TTC549 (cell line): ENCODE results near the gene RRP1B.

ENCODE experiments used
- FAIRE-seq: peaks from 2 replicates; lab custom pipeline; 2012; peaks lifted over from hg19 to GRCh38; lab: Jason Lieb, UNC

RRP1B gene

DNA sequence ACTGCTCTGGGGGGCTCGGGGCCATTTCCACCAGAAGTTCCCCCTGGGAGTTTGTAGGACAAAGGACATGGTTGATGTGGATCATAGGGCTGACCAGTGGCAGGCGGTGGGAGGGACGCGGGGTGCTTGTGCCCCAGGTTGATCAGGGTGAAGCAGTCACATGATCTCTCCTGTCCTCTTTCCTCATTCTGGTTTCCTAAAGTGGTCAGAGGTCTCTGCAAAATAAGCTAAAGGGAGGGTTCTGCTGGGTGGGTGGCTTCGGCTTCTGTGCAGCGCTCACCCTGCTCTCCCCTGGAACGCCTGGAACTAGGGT lies 68.8 kb downstream of the RRP1B start:
- FAIRE-seq = no peak

DNA sequence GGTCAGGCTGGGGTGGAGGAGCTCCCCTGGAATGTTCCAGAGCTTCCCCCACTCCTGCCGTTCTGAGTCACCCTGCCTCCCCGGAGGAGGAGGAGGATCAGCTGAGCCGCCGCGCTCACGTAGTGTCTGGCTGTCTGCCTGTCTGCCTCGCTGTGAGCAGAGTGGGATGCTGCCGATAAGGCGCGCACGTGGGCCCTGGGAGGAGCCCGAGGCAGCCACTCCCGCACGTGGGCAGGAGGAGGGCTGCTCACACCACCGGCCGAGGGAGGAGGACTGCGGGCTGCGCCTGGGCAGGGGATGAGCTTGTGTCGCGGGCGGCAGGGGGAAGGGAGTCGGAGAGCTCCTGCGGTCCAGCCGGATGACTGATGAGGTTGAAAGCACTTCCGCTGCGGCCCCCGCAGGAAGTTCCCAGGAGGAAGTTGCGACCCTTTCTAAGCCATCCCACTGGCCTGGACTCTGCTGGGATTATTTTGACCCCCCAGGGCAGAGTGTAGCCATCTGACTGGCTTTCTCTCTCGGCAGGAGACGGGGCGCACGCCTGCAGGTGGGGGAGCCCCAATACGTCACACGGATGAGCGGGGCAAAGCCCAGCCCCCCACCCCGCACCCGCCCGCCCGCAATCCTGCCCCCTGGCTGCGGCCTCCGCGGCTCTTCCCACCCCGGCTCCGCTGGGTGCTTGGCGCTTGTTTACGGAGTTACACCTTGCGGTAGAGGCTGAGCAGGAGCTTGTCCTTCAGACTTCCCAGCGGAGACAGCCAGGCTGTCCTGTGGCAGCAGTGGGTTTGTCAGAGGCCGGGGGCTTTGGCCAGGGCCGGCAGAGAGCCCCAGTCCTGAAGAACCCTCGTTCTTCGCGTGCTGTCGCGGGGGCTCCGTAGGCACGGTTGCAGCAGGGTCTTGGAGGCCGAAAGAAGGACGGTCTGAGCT lies 69.4 kb downstream of the RRP1B start:
- no peak for FAIRE-seq

DNA sequence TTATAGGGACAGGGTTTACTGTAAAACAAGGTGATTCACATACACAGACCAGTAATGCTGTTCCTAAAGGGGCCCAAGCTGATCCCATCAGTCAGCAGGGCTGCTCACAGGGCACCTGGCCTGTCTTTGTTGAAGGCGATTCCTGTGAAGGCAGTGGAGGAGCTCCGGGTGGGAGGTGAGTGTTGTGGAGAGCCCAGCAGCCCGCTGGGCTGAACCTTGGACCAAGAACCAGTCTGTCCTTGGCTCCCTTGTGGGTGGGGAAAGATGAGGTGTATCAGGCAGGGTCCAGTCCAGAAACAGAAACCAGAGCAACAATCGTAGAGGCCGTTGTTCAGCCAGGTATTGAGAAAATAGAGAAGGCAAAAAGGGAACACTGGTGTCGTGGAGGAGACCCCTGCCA lies 72.1 kb downstream of the RRP1B start:
- no peak for FAIRE-seq

DNA sequence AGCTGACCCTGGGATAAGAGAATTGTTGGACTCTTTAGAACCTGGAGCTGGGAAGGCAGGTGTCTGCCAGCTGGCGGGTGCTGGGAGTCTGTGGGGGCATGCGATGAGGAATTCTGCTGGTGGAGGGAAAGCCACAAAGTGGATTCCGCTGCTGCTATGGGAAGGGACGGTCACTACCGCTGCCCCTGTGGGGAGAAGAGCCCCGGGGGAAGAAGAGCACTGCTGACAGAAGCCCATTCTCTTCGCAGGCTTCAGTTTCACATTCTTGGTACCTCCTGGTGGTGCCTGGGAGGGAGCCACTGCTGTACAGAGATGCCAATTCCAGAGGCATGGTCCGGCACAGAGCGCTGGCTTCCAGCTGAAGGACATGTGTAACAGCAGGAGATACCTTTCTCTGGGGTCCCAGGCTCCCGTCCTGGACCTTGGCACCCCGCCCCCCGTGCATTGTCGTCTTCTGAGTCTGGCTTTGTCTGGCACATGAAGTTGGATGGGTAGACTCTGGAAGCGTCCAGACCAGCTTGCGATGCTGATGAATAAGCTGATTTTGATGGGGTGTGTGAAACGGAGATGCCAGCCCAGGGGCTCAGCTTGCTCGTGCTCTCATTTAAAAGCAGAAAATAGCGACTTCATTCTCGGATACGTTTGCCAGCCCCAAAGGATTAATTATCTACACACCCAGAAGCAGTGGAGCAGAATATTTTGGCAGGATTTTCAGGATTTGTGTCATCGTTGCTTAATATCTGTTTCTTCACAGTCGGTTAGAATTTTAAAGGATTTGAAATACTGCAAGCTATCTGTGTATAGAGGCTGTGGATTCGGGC lies 72.7 kb downstream of the RRP1B start:
- FAIRE-seq = no peak

DNA sequence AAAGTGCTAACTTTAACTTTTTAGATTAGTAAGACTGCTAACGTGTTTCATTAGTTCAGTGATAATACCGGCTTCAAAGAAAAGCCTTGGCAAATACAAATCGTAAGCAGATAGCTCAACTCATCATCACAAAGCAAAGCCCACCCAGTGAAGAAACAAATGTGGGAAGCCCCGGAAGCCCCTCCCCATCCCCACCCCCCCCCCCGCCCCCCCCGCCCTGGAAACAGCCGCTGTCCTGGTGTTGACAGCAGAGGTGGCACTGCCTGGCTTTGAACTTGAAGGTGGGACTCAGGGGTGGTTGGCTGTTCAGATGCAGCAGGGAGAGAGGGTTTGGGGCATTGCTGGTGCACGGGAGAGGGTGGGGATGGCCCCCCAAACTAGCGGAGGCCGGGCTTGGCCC lies 73.7 kb downstream of the RRP1B start:
- no peak for FAIRE-seq

DNA sequence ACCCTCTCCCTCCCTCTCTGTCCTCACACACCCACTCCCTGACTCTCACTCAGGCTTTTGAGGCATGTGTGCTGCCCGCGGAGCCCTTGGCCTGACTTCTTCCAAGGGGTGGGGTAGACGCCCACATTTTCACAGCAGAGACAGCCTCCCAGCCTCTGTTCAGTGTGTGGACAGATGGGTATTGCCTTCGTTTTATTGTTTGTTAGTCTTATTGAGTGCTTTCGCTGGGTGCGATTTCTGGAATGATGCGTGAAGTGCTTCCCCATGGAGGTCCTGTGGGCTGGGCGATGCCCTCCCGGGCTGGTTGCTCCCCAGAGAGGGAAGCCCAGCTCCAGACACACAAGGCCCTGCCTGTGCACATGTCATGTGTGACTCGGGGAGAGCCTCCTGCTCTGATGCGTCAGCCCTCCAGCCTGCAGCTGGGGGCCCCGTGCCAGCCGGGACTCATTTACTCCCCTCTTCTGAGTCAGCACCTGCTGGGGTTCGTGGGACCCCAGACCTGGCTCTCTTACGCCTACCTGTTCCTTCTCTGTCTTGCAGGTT lies 74.2 kb downstream of the RRP1B start:
- no peak for FAIRE-seq

DNA sequence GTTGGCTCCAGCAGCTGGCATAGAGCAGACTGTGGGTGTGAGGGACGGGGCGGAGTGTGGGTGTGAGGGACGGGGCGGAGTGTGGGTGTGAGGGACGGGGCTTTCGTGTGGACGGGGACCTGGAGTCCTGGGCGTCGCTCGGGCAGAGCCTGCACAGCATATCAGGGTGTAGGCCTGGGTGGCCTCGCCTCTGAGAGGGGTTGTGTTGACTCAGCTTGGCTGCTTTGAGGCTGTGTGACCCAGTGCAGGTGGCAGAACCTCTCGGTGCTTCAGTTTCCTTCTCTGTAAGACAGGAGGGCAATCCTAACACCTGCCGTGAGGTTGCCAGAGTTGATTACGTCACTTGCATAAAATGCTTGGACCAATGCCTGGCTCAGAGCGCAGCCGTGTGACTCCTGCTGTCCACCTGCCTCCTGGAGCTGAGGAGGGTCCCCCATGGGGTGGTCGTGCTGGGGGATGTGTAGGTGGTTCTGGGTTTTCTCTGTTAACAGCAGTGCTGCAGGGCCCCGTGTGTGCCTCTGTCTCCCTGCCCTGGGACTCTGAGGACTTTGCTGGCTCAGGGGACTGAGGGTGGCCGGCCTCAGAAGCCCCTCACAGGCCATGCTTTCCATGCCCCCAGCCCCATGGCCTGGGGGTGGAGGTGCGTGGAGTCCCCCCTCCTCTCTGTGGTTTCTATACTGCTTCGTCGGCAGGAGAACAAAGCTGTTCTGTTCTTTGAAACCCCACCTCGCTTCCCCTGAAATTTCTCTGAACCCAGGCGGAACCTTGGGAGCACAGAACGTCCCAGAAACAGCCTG lies 75.0 kb downstream of the RRP1B start:
- FAIRE-seq = no peak

DNA sequence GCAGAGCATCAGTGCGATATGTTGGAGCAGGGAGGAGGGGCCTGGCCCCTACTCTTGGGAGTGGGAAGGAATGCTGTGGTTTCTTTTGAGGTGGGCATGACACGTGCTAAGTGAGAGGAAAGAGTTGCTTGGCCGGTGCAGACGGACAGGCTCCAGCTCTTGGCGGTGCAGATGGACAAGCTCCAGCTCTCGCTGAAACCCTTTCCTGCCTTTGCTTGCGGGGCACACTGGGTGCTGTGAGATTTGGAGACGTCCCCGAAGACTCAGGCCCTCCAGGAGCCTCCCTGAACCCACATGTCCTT lies 75.5 kb downstream of the RRP1B start:
- no peak for FAIRE-seq

DNA sequence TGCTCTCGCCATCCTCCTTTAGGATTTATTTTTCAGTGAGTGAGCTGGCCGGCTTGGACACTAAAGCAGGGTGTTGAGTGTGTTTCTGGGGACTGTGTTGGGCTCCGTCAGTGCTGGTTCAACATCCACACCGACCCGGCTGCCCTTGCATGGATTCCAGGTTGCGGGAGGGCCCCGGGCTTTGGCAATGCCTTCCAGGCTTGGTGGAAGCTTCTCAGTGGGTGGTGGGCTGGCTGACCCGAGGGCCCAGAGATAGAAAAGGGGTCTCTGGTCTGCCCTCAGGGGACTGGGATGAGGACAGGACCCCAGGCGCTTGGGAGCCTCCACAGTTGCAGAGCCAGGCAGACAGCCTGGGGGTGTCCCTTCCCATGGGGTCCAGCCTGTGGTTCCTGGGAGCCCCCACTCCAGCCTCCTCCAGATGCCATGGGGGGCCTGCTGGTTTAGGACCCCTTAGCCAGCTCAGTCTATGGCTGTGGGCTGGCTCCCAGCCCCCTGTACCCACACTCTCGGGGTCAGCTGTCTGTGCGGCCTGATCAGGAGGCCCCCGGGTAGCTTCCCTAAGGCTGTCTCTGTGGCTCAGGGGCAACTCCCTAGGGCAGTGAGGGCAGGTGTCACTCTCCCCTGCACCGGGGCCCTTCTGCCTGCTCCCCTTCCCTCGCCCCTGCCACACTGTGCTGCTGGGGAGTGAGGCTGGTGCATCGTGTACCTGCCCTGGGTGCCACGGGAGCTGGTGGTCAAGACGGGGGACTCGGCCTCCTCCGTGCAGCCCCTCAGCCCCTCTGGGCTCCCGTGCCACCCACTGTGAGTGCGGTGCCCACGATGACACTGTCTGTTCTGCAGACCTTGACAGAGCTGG lies 76.1 kb downstream of the RRP1B start:
- FAIRE-seq = no peak

DNA sequence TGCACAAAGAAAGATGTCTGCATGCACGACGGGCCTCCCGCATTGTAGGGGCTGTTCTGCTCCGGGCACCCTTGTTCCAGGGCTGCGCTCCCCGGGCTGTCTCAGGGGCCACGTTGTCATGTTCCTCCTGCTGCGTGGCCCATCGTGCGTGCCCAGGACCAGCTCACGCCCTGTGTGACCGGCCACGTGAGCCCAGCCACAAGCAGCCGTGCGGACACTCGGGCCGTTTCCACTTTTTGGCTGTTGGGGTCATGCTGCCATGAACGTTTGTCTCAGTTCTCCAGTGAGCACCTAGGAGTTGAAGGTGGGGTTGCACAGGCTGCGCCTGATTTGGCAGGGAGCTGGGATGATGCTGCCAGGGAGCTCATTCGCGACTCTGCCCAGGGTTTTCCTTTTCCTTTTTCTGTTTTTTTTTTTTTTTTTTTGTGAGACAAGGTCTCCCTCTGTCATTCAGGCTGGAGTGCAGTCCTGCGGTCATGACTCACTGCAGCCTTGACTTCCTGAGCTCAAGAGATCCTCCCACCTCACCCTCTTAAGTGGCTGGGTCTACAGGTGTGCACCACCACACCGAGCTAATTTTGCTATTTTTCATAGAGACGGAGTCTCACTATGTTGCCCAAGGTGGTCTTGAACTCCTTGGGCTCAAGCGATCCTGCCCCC lies 77.0 kb downstream of the RRP1B start:
- no peak for FAIRE-seq

DNA sequence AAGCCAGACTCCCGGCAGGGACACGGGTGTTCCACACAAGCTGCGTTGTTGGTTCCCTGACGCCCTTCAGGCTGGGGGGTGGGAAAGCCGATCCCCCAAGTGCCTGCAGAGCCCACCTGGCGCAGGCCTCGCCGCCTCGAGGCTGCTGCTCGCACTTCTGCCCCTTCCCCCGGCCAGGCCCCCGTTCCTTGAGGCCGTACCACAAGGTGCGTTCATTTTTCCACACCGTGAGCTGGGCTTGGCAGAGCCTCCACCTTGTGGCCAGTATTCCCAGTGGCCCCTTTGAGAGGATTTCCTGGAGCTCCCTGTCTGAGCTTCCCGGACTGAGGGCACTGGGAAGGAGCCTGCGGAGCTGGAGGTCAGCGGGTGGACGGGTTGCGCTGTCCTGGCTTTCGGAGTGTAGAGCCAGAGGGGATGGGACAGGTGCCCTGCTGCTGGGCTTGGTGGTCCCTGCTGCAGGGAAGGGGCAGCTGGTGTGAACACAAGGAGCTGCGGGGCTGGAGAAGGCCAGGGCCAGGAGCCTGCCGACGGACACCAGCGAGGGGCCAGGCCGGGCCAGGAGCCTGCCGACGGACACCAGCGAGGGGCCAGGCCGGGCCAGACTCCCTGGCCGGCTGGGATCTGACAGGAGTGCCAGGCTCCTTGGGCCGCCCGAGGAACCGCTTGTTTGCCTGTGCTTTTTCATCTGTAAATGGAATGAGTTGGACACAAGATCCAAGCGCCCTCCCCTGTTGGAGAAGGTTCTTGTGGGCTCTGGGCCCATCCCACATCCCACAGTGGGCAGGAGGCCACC lies 78.0 kb downstream of the RRP1B start:
- no peak for FAIRE-seq

DNA sequence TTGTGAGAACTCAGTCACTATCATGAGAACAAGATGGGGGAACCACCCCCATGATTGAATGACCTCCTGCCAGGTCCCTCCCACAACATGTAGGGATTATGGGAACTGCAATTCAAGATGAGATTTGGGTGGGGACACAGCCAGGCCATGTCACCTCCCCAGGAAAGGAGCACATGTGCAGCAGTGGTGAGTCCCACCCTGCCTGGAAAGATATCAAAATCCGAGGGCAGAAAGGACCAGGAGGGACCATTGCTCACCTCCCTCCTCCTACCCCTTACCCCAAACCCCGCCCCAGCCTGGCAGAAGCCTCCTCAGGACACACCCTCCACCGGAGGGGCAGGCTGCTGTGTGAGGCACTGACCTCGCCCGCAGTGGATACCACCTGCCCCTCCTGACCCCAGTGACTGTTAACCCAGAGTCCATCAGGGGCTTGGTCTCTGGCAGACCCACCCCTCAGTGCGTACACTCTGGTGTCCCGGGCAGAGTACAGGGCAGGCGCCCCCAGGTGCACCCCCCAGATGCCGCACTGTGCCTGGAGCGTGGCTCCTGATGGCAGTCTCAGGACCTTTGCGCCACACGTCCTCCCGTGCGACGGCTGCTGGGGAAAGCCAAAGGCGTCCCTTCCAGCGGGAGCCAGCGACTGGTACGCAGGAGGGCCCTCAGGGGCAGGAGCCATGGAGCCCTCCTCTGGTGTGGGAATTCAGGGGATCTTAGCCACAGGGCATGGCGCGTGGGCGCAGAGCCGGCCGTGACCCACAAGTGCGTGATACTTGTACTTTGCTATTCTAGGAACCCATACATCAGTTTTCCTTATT lies 80.5 kb downstream of the RRP1B start:
- FAIRE-seq = no peak

DNA sequence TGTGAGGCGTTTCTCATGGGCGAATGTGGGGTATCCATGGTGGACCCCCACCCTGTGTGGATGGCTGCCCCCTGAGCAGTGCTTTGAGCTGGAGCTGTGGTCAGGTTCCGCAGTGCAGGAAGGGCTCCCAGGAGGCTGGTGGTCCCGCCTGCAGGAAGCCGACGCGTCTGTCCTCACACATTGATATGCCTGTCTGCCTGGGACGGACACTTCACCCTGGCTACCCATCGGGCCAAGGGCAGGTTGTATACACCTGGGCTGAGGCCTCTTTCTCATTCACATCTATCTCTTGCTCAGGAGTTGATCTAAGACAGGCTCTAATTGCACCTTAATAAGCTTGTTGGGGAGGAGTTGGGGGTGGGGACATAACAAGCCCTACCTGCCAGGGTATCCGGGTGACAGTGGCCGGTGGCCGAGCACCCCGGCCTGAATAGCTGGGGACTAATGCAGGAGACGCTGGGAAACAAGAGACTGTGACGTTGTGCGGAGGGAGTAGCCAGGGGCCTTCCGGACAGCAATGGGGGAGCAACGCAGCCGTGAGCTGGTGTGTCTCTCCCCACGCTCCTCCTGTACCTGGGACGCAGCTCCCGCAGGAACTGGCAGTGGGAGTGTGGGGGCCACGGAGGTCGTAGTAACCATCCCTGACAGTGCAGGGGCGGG lies 81.3 kb downstream of the RRP1B start:
- FAIRE-seq = no peak

DNA sequence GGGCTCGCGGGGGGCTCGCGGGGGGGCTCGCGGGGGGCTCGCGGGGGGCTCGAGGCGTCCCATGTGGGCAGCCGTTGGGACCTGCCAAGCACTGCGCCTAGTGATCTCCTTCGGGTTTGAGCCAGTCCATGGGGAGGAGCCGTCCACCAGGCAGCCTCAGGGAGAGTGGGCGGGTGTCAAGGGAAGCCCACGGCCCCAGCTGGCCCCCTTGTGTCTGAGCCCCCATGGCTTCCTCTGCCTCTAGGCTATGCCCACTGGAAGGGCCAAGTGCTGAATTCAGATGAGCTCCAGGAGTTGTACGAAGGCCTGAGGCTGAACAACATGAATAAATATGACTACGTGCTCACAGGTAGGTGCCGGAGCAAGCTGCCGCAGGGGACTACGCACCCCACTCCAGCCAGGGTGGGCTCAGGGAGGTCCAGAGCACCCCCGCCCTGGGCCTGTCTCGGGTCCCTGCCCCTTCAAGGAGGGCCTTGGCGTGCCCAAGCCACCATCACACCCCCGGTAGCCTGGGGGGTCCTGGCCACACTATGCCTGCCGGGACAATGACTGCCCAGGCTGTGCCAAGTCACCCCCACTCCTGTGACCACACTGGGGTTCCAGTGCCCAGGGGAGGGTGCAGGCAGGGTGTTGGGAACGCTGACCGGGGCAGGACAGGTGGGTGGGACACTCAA lies 82.2 kb downstream of the RRP1B start:
- no peak for FAIRE-seq

DNA sequence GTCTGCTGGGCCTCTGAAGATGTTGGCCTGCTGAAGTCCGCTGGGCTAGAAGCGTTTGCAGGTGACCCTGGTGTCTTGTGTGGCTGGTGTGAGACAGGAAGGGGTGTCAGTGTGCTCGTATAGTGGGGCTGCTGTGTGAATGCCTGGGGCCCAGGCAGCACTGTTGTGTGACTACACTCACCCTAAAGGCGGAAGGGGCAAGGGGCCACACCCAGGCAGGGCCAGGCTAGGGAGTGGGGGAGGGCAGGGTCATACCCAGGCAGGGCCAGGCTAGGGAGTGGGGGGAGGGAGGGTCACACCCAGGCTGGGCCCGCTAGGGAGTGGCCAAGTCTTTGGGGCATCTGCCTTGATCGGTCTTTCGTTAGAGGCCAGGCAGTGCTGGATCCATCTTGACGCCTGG lies 84.6 kb downstream of the RRP1B start:
- FAIRE-seq = no peak

DNA sequence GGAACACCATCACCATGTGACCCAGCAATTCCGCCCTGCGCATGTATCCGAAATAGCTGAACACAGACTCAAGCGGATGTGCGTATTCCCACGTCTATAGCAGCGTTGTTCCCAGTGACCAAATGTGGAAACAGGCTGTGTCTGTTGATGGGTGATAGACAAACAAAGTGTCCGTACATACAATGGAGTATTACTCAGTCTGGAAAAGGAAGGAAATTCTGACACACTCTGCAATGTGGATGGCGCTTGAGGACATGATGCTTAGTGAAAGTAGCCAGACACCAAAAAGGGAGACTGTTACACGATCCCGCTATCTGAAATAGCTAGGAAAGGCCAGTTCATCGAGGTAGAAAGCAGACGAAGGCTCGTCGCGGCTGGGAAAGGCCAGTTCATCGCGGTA lies 85.4 kb downstream of the RRP1B start:
- no peak for FAIRE-seq
